DND-41 (cell line): ENCODE data around the gene ENTPD2.

ENCODE experiments used
- EZH2 ChIP-seq: IDR thresholded peaks from 3 replicates; pipeline ENCODE4 v1.6.1; 2012; ENCODE audit warnings: borderline replicate concordance, low read depth, mild to moderate bottlenecking, moderate library complexity, low read length, inconsistent platforms; ENCODE audit not compliant: severe bottlenecking
- TF ChIP-seq, protein P1 (sequence below): IDR thresholded peaks from 2 replicates; pipeline ENCODE4 v1.5.1; 2012; ENCODE audit warnings: borderline replicate concordance, low read length, moderate library complexity, mild to moderate bottlenecking; ENCODE audit not compliant: poor library complexity, severe bottlenecking; ENCODE audit errors: extremely low read depth

- TF ChIP-seq, protein P1, sequence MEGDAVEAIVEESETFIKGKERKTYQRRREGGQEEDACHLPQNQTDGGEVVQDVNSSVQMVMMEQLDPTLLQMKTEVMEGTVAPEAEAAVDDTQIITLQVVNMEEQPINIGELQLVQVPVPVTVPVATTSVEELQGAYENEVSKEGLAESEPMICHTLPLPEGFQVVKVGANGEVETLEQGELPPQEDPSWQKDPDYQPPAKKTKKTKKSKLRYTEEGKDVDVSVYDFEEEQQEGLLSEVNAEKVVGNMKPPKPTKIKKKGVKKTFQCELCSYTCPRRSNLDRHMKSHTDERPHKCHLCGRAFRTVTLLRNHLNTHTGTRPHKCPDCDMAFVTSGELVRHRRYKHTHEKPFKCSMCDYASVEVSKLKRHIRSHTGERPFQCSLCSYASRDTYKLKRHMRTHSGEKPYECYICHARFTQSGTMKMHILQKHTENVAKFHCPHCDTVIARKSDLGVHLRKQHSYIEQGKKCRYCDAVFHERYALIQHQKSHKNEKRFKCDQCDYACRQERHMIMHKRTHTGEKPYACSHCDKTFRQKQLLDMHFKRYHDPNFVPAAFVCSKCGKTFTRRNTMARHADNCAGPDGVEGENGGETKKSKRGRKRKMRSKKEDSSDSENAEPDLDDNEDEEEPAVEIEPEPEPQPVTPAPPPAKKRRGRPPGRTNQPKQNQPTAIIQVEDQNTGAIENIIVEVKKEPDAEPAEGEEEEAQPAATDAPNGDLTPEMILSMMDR: no peak
- no peak for TF ChIP-seq EZH2
Measured at GRCh38 chr9:137088121-137088520, 34.3 kb upstream of the ENTPD2 start.
